ENCODE results near the gene ATP8A1. TPM values are rescaled to one million over a fixed set of nuclear protein-coding genes. Genes with fewer than 3 reads are reported as not detected.
"Not testable (repeated sequence)": the region's sequence is repeated elsewhere in the genome, so short reads cannot be mapped to it uniquely, and the experiment has no call there.

The ATP8A1 gene
- total and polyA plus RNA-seq, 9 donors: 5.0 to 10.4 (median 8.6) TPM

DNA sequence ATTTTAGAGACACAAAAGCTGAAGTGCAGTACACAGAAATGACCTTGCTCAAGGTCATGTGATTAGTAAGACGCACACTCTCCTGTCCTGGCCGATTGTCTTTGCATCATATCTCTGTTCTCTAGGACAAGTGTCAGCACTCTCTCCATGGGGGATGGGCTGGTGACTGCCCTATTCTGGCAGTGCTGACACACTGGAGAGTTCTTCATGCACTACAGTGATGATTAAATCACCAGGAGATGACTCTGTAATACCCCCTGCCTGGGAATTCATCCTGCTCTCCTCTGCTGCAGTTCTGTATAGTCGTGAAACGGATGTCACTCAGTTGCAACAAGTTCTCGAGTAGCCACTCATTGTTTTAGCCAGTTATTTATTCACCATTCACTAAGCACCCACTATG lies 264.9 kb downstream of the ATP8A1 start:
- Histone ChIP-seq H3K27ac (ENCODE audit: low read length) (no peak overlapping the region), H3K27me3 (ENCODE audit: control insufficient read depth, insufficient read depth, low read length) (peaks cover 17% of the 10 kb centered on the region), H3K36me3 (ENCODE audit: control insufficient read depth, insufficient read depth, low read length) (no peaks in the 10 kb centered on the region), H3K4me3 (ENCODE audit: low read length) (no peak overlapping the region), H3K4me1 (ENCODE audit: control insufficient read depth, insufficient read depth, low read length) (peaks cover 5% of the 10 kb centered on the region), H3K9me3 (replicated peaks; ENCODE audit: control insufficient read depth, low read depth, low read length) (no peaks in the 10 kb centered on the region)
- DNase-seq: no peak
- WGBS (ENCODE audit: insufficient coverage): 61% methylated on average over 3 of the region's 5 CpGs

DNA sequence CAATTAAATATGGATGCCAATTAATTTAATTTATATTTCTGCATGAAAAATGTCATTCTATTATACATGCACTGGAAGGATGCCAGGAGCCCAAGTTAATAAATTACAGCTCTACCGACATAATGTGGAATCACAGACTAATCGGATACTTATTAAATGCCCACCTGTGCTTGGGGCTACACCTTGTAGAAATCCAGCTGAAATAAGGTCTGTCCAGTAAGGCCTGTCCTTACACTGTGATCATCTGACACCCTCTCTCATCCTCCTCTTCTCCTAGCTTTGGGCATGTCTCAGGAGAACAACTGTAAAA lies 265.6 kb downstream of the ATP8A1 start:
- Histone ChIP-seq H3K9me3 (replicated peaks; ENCODE audit: control insufficient read depth, low read depth, low read length) (no peaks in the 10 kb centered on the region), H3K36me3 (ENCODE audit: control insufficient read depth, insufficient read depth, low read length) (no peaks in the 10 kb centered on the region), H3K4me3 (ENCODE audit: low read length) (no peak overlapping the region), H3K27ac (ENCODE audit: low read length) (no peak overlapping the region), H3K27me3 (ENCODE audit: control insufficient read depth, insufficient read depth, low read length) (peaks cover 11% of the 10 kb centered on the region), H3K4me1 (ENCODE audit: control insufficient read depth, insufficient read depth, low read length) (no peaks in the 10 kb centered on the region)
- no peak for DNase-seq
- WGBS (ENCODE audit: insufficient coverage): 69% methylated on average over 2 of the region's 2 CpGs

DNA sequence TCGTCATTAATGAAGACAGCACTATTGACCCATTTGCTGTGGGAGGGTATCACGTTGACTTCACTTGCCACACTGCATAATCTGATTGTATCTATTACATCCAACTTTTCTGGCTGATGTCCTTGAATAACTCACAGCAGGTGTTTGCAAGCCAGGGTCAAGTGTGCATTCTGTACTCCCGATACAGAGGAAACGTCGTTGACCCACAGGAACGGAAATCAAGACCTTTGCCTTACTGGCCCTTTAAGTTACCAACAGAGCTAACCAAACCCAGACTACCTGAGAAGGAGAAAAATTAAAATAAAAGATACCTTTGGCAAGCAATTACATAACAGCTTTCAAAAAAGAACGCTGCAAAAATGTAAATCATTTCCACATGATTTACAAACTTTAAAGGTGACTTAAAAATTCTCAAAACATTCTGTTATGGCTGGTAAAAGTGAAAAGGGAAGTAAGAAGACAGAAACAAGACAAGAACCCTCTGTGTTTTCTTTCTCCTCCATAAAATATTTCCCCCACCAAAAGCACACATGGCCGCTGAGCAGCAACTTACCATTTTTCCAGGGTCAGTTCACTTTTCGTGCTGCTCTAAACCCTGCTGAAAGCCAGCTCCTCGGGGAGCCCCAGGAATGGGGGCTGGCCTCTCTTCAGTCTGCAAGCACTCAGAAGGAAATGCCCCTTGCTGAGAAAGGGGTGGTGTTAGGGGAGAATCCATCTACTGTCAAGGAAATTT lies 266.1 kb downstream of the ATP8A1 start:
- Histone ChIP-seq H3K4me3 (ENCODE audit: low read length) (no peak overlapping the region), H3K9me3 (replicated peaks; ENCODE audit: control insufficient read depth, low read depth, low read length) (no peaks in the 10 kb centered on the region), H3K27ac (ENCODE audit: low read length) (no peak overlapping the region), H3K36me3 (ENCODE audit: control insufficient read depth, insufficient read depth, low read length) (no peaks in the 10 kb centered on the region), H3K4me1 (ENCODE audit: control insufficient read depth, insufficient read depth, low read length) (no peaks in the 10 kb centered on the region), H3K27me3 (ENCODE audit: control insufficient read depth, insufficient read depth, low read length) (peaks cover 9% of the 10 kb centered on the region)
- 17% methylated on average over 1 of the region's 10 CpGs for WGBS (ENCODE audit: insufficient coverage)
- no peak for DNase-seq

DNA sequence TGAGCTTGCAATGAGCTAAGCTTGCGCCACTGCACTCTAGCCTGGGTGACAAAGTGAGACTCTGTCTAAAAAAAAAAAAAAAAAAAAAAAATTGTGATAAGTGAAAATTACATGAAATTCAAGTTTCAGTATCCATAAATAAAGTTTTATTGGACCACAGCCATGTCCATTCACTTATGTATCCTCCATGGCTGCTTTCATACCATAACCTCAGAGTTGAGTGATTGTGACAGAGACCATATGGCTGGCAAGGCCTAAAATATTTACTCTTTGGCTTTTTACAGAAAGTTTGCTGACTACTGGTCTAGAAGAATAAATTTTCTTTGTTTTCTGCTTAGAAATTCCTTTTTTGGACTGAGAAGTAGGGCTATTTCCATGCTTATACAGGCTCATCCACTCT lies 271.4 kb downstream of the ATP8A1 start:
- no peak for DNase-seq
- no peaks in the 10 kb centered on the region for H3K9me3 ChIP-seq (replicated peaks; ENCODE audit: control insufficient read depth, low read depth, low read length)
- no peak overlapping the region for H3K4me3 ChIP-seq (ENCODE audit: low read length)
- H3K27ac ChIP-seq (ENCODE audit: low read length): no peak overlapping the region
- H3K4me1 ChIP-seq (ENCODE audit: control insufficient read depth, insufficient read depth, low read length): no peaks in the 10 kb centered on the region
- no CpG with 5 or more reads among the region's 1 CpG for WGBS (ENCODE audit: insufficient coverage)
- H3K27me3 ChIP-seq (ENCODE audit: control insufficient read depth, insufficient read depth, low read length): no peaks in the 10 kb centered on the region
- H3K36me3 ChIP-seq (ENCODE audit: control insufficient read depth, insufficient read depth, low read length): no peaks in the 10 kb centered on the region

DNA sequence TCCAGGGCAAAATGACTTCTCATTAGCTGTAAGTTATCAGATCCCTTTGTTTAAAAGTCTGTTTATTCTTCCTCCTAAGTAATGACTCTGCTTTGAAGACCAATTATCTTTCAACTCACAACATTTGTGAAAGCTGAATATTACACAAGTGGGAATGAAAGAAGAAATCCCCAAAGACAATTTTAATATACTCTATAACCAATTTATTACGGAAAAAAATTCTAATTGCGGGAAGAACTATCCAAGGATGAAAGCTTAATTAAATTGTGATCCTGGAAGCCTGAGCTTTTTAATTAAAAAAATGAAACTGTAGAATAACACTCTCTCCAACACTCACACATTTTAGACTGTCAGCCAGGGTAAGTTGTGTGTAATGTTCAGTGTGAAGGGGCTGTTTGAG lies 275.2 kb downstream of the ATP8A1 start:
- no peaks in the 10 kb centered on the region for H3K9me3 ChIP-seq (replicated peaks; ENCODE audit: control insufficient read depth, low read depth, low read length)
- no peak for DNase-seq
- no peaks in the 10 kb centered on the region for H3K4me1 ChIP-seq (ENCODE audit: control insufficient read depth, insufficient read depth, low read length)
- H3K4me3 ChIP-seq (ENCODE audit: low read length): no peak overlapping the region
- H3K36me3 ChIP-seq (ENCODE audit: control insufficient read depth, insufficient read depth, low read length): no peaks in the 10 kb centered on the region
- no CpG with 5 or more reads among the region's 2 CpGs for WGBS (ENCODE audit: insufficient coverage)
- no peak overlapping the region for H3K27ac ChIP-seq (ENCODE audit: low read length)
- no peaks in the 10 kb centered on the region for H3K27me3 ChIP-seq (ENCODE audit: control insufficient read depth, insufficient read depth, low read length)

DNA sequence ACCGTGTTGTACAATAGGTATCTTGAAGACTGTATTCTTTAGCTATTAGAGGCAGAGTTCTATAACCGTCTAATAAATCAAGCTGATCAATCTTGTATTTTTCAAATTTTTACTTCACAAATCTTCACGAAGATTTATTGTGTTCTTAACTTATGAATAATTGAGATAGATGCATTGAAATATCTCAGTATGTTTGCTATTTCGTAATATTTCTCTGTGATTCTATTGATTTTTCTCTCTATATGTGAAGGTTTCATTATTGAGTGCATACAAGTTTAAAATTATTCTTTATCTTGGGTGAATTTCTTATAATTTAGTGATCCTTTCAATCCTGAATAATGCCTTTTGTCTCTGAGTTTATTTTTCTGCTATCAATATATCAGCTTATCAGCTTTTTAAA lies 279.4 kb downstream of the ATP8A1 start:
- no peaks in the 10 kb centered on the region for H3K4me1 ChIP-seq (ENCODE audit: control insufficient read depth, insufficient read depth, low read length)
- H3K27me3 ChIP-seq (ENCODE audit: control insufficient read depth, insufficient read depth, low read length): no peaks in the 10 kb centered on the region
- WGBS (ENCODE audit: insufficient coverage): no CpG with 5 or more reads among the region's 4 CpGs
- DNase-seq: no peak
- H3K4me3 ChIP-seq (ENCODE audit: low read length): no peak overlapping the region
- no peaks in the 10 kb centered on the region for H3K9me3 ChIP-seq (replicated peaks; ENCODE audit: control insufficient read depth, low read depth, low read length)
- no peak overlapping the region for H3K27ac ChIP-seq (ENCODE audit: low read length)
- no peaks in the 10 kb centered on the region for H3K36me3 ChIP-seq (ENCODE audit: control insufficient read depth, insufficient read depth, low read length)

DNA sequence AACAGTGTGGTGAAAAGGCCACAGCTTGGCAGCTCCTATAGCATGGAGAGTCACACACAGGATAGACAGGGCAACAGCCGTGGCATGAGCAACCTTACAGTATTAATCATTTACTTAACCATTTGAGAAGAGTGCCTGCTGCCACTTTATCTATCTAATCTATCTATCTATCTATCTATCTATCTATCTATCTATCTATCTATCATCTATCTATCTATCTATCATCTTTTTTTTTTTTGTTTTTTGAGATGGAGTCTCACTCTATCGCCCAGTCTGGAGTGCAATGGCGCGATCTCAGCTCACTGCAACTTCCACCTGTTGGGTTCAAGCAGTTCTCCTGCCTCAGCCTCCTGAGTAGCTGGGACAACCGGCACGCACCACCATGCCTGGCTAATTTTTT lies 284.6 kb downstream of the ATP8A1 start:
- not testable (repeated sequence) for H3K27me3 ChIP-seq (ENCODE audit: control insufficient read depth, insufficient read depth, low read length); H3K4me3 ChIP-seq (ENCODE audit: low read length); H3K9me3 ChIP-seq (replicated peaks; ENCODE audit: control insufficient read depth, low read depth, low read length); DNase-seq; H3K36me3 ChIP-seq (ENCODE audit: control insufficient read depth, insufficient read depth, low read length); H3K4me1 ChIP-seq (ENCODE audit: control insufficient read depth, insufficient read depth, low read length); H3K27ac ChIP-seq (ENCODE audit: low read length)
- 100% methylated on average over 3 of the region's 6 CpGs for WGBS (ENCODE audit: insufficient coverage)

DNA sequence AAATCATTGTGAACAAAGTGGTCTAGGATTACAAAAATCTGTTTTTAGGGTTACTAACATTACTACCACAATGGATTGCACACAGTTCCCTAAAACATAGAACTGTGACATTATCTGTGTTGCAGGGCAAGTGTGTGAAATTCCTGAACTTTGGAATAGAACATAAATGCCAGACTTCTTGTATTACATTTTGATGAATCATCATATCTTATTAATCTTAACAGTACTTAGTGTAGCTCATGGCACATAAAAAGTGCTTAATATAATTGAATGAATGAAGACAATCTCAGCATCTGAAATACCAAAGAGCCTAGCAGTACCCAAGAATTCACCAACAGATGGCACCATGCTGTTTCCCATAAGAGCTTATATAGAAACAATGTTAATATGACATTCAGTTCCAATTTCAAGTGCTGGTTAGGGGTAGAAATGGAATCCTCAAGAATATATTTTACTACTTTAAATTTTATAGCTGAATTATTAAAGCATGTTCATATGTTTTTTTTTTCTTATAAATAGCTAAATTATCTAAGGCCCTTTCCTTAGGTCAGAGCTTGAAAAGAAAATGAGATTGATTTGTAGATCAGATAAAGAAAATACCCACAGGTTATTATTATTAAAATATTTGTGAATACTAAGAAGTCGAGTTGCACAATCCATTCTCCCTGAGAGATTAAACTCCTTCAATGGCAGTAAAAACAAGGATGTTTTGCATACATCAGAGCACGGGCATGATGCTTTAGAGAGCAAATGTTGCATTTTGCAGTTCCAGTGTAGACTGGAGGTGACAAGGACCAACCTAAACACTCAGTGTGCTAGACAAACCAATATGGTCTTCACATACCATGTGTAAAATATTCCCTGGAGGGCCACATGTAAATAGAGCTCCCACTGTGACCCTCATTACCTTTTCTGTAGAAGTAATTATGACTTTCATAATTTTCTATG lies 285.3 kb downstream of the ATP8A1 start:
- no peaks in the 10 kb centered on the region for H3K4me1 ChIP-seq (ENCODE audit: control insufficient read depth, insufficient read depth, low read length)
- H3K27ac ChIP-seq (ENCODE audit: low read length): no peak overlapping the region
- H3K9me3 ChIP-seq (replicated peaks; ENCODE audit: control insufficient read depth, low read depth, low read length): no peaks in the 10 kb centered on the region
- WGBS (ENCODE audit: insufficient coverage): 100% methylated on average over 1 of the region's 2 CpGs
- no peaks in the 10 kb centered on the region for H3K36me3 ChIP-seq (ENCODE audit: control insufficient read depth, insufficient read depth, low read length)
- peak; percentile 76 for DNase-seq
- no peak overlapping the region for H3K4me3 ChIP-seq (ENCODE audit: low read length)
- no peaks in the 10 kb centered on the region for H3K27me3 ChIP-seq (ENCODE audit: control insufficient read depth, insufficient read depth, low read length)

DNA sequence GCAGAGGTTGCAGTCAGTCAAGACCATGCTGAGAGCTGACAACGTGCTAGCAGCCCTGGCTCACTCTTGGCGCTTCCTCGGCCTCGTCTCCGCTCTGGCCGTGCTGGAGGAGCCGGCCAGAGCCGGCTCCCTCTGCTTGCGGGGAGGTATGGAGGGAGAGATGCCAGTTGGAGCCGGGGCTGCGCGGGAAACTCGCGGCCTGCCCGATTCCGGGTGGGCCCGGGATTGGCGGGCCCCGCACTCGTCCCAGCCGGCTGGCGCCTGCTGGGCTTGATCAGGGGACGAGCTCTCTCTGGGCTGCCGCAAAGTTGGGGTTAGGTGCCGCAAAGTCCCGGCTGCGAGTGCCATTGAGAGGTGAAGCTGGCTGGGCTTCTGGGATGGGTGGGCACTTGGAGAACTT lies 287.4 kb downstream of the ATP8A1 start:
- H3K27ac ChIP-seq (ENCODE audit: low read length): no peak overlapping the region
- no peak for DNase-seq
- no peaks in the 10 kb centered on the region for H3K36me3 ChIP-seq (ENCODE audit: control insufficient read depth, insufficient read depth, low read length)
- no peaks in the 10 kb centered on the region for H3K27me3 ChIP-seq (ENCODE audit: control insufficient read depth, insufficient read depth, low read length)
- no peaks in the 10 kb centered on the region for H3K9me3 ChIP-seq (replicated peaks; ENCODE audit: control insufficient read depth, low read depth, low read length)
- H3K4me1 ChIP-seq (ENCODE audit: control insufficient read depth, insufficient read depth, low read length): no peaks in the 10 kb centered on the region
- 96% methylated on average over 25 of the region's 27 CpGs for WGBS (ENCODE audit: insufficient coverage)
- H3K4me3 ChIP-seq (ENCODE audit: low read length): no peak overlapping the region

DNA sequence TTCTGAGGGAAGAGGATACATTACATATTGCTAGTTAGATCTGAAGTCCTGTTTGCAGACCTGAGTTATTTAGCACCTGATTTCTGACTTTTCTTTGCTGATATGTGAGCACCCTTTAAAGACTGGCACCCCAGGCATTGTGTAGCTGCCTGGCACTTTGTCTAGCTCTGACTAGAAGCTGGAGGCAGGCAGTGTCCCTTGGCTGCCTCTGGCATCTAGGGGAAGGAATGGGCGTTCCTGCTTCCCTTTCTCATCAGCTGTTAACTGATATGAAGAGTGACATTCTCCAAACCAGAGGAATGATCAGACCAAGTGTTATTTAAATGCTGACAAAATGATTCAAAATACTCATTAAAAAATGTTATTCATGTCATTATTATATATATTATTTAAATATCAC lies 289.9 kb downstream of the ATP8A1 start:
- H3K4me1 ChIP-seq (ENCODE audit: control insufficient read depth, insufficient read depth, low read length): no peaks in the 10 kb centered on the region
- no peaks in the 10 kb centered on the region for H3K9me3 ChIP-seq (replicated peaks; ENCODE audit: control insufficient read depth, low read depth, low read length)
- H3K27me3 ChIP-seq (ENCODE audit: control insufficient read depth, insufficient read depth, low read length): no peaks in the 10 kb centered on the region
- no CpG with 5 or more reads among the region's 1 CpG for WGBS (ENCODE audit: insufficient coverage)
- H3K27ac ChIP-seq (ENCODE audit: low read length): no peak overlapping the region
- DNase-seq: no peak
- H3K36me3 ChIP-seq (ENCODE audit: control insufficient read depth, insufficient read depth, low read length): no peaks in the 10 kb centered on the region
- H3K4me3 ChIP-seq (ENCODE audit: low read length): no peak overlapping the region
